Activated gamma-delta T cell (primary cell): ENCODE data around the gene EYA2.

Experiments used
- DNase-seq: peaks from one replicate; lab custom pipeline; 2025; lab: John Stamatoyannopoulos, UW

EYA2 gene

DNA sequence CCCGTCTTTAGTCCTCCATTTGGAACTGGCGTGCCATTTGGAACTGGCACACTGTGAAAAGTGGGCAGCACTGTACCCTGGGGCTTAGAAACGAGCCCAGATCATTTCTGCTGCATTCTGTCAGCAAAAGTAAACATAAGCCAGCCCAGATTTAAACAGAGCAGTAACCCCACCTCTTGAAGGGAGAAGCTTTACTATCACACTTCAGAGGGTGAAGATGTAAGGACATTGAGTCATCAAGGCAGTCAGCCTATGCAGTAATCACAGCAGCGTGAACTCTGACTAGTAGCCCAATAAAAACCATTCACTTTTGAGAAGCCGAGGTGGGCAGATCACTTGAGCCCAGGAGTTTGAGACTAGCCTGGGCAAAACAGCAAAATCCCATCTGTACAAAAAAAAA lies 216.9 kb downstream of the EYA2 start:
- DNase-seq = no peak

DNA sequence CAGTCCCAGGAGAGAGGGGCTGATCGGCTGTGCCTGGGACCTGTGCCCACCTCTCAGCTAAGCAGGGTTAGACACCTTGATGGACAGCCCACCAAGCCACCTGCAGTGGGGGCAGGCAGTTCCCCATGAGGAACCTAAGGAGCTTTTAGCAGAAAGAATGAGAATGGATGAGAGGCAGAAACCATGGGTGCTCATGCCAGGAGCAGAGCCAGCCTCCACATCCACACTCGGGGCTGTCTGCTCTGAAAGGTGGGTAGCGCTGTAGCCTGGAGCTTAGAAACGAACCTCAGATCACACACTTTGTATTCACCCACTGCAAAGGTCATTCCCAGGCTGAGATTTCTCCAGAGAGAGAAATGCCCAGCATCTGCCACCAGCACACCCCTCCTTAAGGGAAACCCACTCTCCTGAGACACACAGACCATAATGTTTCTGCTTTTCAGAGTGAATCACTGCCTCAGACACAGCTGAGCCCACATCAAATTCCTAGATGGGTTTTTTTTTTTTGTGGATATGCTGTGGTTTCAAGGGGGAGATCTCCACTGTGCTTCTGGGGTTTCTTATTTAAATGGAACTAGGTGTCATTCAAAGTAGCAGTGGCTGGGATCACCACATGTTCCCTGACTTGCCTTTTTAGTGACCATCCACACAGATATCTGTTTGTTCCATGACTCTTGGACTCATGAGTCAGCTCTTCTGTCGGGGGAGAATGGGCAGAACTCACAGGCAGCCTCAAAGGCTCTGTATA lies 218.9 kb downstream of the EYA2 start:
- DNase-seq = no peak

DNA sequence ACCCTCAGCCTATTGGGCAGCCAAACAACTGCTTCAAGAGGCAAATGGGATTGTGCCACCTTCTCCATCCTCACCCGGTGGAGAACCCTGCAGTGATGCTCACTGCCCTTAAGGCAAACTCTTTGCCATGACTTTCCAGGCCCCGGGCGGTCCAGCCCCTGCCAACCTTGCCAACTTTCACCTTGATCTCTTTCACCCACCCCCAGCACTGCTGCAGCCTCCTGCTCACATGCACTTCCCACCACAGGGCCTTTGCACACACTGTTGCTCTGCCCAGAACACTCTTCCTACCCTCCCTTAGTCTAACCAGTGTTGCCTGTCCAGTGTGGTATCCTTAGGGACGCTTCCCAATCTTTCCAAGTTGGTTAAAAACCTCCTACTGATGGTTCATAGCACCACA lies 221.1 kb downstream of the EYA2 start:
- no peak for DNase-seq

DNA sequence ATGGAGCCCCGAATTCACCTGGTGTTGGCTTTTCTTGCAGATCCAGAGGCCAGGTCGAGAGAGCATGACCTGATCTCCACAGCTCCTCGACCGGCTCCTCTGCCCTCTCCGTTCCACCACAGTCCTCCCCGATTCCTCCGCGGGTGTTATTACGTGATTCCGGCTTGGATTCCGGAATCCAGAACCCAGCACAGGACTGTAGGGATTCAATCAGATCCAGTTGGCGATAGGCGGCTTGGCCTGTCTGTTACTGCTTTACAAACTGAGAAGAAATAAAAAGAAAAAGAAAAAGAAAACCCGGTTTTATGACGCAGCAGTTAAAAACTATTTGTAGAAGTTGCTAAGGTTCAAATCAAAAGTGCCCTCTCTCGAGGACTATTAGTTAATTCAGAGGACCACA lies 222.7 kb downstream of the EYA2 start:
- DNase-seq = no peak

DNA sequence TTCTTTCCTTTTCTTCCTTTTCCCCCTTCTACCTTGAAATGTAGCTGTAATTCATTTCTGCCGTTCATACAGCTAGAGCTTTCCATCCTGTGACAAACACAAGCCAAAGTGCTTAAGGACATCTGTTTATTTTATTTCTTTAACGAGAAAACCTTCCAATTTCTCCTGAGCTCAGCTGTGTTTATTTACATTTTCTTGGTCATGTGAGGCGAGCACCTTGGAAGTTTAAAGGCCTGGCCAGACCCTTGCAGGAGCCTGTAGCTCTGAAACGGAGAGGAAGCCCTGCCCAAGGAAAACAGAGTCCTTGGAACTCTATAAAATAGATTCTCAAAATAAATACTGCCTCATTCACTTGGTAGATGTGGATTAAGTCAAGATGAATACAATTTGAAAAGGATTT lies 223.1 kb downstream of the EYA2 start:
- no peak for DNase-seq

DNA sequence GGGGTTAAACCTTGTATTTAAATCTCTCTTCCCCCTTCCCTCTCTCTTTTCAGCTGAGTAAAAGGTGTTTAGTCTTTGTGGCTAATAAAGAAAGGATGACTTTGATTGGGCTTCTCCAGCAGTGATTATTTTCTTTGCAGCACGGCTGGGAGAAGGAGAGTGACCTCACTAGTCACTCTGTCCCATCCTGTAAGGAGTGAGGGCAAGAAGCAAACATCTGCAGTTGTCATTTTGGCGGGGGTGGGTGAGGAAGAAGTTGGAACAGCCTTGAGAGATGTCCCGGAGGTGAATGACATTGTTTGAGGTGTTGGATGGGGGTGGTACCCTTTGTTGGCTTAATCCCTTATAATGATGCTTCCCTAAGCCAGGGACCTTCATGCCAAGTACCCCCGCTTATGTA lies 223.6 kb downstream of the EYA2 start:
- no peak for DNase-seq

DNA sequence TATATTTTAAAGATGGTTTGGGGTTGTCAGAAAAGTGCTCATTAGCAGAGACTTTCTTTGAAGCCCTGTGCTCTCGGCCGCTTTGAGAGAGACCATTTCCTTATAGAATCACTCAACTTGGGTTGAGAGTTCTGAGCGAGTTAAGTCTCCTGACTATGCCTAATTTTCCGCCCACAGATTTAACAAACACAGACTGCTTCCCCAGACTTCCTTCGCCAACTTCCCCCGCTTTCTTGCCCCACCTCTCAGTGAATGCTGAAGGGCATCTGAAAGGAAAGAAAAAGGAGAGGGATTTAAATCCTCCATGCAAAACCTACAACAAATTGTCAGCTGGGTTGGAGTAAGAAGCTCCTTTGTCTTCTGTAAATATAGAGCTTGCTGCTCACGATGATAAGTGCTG lies 224.0 kb downstream of the EYA2 start:
- no peak for DNase-seq

DNA sequence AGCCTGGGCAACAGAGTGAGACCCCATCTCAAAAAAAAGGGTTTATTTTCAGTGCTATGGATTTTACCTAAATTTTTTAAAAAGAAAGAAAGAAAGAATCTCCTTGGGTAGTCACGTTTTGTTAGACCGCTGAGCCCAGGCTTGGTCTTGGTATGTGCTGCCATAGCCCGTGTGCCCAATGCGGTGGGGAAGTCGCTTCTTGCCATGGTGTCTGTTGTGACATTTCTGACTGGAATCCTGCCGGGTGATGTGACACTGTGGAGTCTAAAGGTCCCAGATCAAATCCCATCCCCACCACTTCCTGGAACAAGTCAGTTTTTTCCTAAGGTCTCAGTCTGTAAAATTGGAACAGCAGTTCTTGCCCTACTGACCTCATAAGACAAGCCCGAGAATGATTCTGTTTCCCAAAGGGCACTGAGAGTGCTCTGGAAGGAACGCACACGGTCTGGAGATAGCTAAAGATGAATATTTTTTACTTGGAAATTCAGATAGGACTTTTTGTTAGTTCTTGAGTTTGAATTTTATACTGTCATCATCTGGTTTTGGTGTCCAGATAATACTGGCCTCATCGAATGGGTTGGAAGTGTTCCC lies 225.8 kb downstream of the EYA2 start:
- DNase-seq = no peak

DNA sequence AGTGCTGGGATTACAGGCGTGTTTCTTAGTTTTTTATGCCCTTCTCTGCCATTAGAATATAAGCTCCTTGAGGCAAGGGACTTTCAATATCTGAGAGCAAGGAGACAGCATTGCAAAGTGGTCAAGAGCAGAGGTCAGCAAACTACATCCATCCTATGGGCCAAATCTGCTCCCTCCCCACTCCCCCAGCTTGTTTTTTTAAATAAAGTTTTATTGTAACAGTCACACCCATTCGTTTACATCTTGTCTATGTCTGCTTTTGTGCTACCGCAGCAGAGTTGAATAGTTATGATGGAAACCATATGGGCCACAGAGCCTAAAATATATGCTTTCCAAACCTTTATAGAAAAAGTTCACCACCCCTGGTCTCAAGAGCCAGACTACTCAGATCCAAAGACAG lies 227.9 kb downstream of the EYA2 start:
- DNase-seq = no peak

DNA sequence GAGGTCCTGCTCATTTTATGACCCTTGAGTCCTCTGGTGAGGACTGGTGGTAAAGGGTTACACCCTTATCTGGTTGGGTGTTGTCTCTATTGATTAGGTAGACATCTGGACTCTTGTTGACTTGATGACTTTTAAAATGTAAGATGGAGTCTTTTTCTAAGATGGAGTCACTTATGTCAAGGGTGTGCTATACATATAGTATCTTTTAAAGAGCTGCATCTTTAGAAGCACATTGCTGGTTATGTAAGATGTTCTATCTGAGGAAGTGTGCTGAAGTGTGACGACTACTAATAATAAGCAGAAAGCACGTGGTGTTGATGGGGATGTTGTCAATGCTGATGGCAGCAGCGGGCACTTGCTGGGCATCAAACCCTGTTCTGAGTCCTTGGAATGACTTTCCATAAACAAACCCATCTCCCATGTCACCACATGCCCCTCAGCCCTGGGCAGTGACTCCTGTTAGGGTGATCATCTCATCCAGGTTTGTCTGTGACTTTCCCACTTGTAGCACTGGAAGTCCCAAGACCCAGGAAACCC lies 229.6 kb downstream of the EYA2 start:
- DNase-seq = no peak

DNA sequence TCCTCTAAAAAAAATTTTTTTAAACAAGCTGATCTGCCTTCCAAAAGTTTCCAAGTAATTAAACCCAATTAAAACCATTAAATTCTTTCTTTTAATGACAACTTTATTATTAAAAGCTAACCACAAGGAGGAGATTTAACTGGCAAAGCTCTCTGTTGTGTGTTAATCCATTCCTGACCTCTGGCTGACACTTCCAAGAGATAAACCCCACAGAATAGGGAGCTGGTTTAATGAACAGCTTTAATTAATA lies 230.8 kb downstream of the EYA2 start:
- DNase-seq = no peak

DNA sequence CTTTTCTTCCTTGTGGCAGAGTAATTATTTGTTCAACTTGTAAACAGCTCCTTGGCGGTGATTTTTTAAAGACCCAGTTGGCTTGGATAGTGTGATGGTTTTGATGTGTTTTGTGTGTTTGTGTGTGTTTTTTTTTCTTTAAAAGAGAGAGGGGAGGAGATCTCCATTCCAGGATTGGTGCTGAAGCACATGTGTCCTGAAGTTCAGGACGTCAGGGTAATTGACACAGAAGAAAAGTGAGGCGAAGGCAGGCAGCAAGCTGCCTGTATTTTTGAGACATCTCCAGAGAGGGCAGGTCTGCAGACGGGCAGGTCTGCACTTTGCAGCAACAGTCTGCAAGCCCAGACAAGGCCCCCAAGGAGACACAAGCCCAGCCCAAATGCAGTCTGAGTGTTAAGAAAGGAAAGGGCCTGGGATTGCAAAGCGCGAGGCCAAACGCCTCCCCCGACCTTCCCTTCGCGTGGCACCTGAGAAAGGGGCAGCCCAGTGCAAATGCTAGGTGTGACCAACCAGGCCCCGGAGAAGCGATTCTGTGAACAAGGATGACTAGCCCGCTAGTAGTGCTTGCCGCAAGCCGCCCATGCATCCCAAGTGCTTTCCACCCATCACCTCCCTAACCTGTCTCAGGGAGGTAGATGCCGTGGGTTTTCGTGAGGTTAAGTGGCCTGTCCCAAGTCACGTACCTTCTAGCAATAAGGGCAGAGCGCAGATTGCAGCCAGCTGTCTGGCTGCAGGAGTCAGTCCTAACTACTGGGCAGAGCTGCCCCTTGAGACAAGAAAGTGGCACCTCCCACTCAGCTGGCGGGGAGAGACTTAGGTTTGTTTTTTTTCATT lies 231.3 kb downstream of the EYA2 start:
- no peak for DNase-seq

DNA sequence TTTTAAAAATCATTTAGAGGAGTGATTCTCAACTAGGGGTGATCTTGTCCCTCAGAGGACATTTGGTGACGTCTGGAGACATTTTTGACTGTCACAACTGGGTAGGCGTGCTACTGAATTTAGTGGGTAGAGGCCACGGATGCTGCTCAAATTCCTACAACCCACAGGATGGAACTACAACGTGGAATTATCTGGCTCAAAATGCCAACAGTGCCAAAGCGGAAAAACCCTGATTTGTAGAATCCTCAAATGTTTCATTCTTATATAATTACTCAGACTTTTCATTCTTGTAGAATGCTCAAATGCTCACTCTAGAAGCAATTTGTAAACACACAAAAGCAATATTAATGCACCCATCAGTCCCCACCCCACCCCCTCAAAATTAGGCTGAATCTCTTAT lies 232.1 kb downstream of the EYA2 start:
- DNase-seq = no peak

DNA sequence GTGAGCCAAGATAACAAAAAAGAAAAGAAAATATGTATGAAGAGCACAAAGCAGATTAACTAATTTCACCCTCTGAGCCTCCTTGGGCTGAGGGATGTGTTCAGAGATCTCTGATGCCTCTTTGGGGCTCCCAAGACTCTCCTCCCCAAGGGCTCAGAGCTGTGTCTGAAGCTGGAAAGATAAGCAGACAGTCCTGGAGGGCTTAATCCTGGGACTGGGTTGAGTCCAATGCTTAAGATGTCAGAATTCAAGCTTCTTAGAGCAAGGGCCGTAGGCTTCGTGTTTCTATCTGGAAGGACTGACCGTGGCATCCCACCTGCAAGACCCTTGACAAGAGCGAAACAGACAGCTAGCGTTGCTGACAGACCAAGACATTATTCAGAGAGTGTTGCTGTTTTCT lies 232.9 kb downstream of the EYA2 start:
- DNase-seq = no peak

DNA sequence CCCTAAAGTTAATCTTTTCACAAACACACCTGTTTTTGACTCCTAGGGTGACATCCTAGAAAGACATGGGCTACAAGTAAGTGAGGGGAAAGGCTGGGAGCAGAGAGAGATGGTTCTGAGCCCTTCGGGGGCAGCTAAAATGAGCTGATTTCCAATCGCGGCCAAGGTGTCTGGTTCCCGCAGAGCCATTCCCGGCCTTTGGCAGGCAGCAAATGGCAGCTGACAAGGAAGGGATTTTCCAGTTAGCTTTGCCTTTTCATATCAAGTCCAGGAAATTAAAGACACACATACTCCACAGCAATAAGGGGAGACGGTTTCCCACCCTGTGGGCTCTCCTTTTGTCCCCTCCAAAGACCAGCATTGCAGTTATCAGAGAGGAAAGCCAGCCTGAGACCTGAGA lies 233.4 kb downstream of the EYA2 start:
- no peak for DNase-seq

DNA sequence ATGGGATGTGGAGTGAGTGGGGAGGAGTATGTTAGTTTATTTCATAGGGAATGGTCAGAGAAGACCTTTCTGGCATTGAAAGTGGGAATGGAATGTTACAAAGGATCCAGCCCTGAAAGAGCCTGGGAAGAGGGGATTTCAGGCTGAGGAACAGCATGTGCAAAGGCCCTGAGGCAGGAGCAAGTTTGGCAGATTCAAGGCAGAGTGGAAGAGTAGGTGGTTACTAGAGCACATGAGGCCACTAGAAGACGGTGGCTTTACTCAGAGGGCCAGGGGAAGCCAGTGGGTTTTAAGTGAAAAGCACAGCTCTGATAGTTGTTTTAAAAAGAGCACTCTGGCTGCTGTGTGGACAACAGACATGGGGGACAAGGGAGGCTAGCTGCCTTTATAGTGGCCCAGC lies 234.7 kb downstream of the EYA2 start:
- DNase-seq = no peak

DNA sequence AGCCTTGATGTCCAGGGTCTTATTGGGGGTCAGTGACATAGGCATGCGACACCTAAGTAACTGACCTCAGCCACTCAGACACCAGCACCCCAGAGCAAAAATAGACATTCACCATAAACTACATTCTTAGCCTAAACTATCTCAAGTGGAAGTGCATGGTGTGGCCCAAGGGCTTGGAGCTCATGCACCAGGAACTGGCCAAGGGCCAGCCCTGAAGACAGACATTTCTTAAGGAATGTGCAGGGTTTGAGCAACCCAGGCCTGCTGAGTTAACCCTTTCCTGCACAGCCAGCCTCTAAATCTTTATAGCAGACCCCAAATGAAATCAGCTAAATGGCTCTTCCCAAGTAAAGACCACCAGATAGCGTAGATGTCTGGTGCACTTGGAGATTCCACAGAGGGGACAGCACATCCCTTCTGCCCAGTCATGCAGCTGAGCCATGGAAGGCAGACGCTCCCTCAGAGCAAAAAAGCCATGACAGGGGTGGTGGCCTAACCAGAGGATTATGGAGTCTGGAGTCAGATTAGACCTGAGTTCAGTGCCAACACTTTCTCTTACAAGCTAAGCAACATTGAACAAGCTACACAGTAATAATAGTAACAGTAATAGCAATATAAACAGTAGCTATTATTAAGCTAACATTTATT lies 239.3 kb downstream of the EYA2 start:
- no peak for DNase-seq

DNA sequence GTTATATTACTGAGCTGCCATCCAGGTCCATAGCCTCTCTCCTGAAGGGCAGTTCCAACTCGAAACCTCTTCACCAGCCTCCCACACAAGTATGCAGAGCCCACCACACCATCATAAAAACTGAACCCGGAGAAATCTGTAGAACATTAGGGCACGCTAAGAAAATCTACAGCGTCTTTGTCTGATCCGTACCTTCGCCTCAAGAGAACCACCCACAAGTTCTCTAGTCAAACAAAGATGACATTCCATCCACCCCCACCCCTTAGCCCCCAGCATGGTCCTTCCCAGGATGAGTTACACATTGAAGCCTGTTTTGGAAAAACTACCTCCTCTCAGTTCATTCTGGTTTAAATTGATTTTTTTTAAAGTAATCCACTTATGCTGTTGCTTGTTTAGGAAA lies 242.1 kb downstream of the EYA2 start:
- no peak for DNase-seq

DNA sequence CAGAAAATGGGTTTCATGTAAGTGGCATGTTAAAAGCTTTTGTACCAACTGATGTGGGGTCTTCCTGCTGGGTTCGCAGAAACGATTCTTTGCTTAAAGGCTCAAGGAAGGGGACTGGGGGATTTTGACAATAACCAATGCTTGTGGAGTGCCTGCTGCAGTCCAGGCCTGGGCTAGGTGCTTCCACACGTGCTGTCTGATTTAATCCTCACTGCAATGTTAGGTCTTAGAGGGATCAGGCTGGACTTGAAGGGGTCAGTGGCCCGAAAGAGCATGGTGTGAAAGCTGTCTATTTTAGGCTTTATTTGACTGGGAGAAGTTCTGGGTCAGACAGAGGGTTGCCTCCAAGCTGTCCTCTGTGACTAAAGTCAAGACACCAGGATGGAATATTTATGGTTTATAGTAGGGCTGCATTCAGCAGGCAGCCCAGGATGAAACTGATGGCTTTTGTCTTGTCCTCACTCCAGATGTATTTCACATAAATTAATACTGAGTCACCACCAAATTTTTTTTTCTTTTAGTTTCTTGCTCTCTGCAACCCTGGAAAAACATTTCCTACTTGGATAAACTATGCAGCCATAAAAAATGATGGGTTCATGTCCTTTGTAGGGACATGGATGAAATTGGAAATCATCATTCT lies 242.7 kb downstream of the EYA2 start:
- no peak for DNase-seq

DNA sequence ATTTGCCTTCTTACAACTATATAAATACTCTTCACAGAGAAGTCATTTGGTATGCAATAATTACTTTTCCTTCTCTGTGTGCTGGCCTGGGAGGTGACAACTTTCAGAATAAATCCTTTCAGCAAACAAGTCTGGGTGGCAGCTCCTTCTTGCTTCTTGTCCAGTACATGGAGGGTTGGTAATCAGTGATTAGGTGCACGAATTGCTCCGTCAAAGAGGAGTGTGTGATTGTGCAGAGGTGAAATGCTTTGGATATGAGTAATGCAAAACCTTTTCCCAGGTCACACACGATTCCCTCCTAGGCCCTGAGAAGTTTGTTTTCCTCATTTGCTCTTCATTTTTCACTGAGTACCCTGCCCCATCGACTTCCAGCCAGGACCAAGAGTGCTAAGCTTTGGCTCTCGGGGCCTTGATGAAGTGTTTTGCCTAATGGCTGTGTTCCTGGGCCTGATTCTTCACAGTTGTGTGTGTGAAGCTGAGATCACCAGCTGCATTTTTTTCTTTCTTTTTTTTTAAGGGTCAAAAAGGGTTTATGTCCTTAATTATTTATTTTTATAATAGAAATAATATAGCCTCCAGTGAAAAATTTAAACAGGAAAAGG lies 245.4 kb downstream of the EYA2 start:
- no peak for DNase-seq

DNA sequence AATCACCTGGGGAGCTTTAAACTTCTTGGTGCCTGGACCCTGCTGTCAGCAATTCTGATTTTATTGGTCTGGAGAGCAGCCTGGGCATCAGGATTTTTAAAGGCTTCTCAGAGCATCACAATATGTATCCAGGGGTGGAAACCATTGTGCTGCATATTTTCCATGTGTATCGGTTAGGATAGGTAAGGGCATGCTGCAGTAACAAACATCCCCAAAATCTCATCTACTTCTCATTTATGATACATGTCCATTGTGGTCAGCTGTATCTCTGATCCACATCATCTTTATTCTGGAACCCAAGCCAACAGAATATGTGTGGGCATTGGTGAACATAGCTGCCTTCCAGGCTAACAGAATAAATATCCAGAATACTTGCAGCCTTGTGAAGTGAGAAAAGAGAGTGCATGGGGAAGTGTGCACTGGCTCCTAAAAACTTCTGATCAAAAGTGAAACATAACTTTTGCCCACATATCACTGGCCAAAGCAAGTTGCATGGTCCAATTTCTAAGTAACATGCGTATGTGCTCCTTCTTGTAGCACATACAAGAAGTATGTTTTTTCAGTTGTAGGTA lies 246.8 kb downstream of the EYA2 start:
- no peak for DNase-seq
